WTC11 (cell line): ENCODE results near the gene PLEKHG5. TPM values are rescaled to one million over a fixed set of nuclear protein-coding genes. Genes with fewer than 3 reads are reported as not detected.

Experiments
- ATAC-seq: fragments of 200-7000 bp; cut with Tn5 transposase; 2 replicates; pipeline ENCODE4 v1.10.0; 2021; ENCODE audit warnings: mild to moderate bottlenecking, moderate library complexity
- CTCF ChIA-PET: fragments of 300-600 bp; sonication (Branson Sonifier 250); formaldehyde crosslinking; loops from one replicate; lab custom pipeline; 2021; ENCODE audit warnings: antibody characterized with exemption; lab: Charles Lee
- POLR2A ChIA-PET: fragments of 350-600 bp; sonication (Branson Sonifier 250); formaldehyde crosslinking; loops from one replicate; lab custom pipeline; 2021; ENCODE audit warnings: antibody characterized with exemption; lab: Charles Lee
- DNase-seq: peaks from one replicate; pipeline ENCODE4 v3.0.0; 2021; ENCODE audit warnings: low spot score
- H3K27ac Mint-ChIP-seq: 2 replicates; pipeline ENCODE4 v1.8.0; 2021; ENCODE audit warnings: mixed read lengths
- H3K27me3 Mint-ChIP-seq: 2 replicates; pipeline ENCODE4 v1.8.0; 2021; ENCODE audit warnings: low read depth, mild to moderate bottlenecking, moderate library complexity, mixed read lengths
- H3K36me3 Mint-ChIP-seq: 2 replicates; pipeline ENCODE4 v1.8.0; 2021; ENCODE audit warnings: mixed read lengths
- H3K4me1 Mint-ChIP-seq: 2 replicates; pipeline ENCODE4 v1.8.0; 2022; ENCODE audit warnings: mixed read lengths
- H3K4me3 Mint-ChIP-seq: 2 replicates; pipeline ENCODE4 v1.8.0; 2021; ENCODE audit warnings: mild to moderate bottlenecking, moderate library complexity, mixed read lengths
- H3K9me3 Mint-ChIP-seq: 2 replicates; pipeline ENCODE4 v1.8.0; 2021; ENCODE audit warnings: mixed read lengths
- CREB1 ChIP-seq: sonication (generic); formaldehyde crosslinking; IDR thresholded peaks from 2 replicates; pipeline ENCODE4 v1.8.0; 2023; ENCODE audit warnings: mild to moderate bottlenecking, missing genetic modification reagents
- EMX1 ChIP-seq: fragments of 250-450 bp; sonication (Bioruptor Pico); IDR thresholded peaks from 2 replicates; pipeline ENCODE4 v1.8.0; 2021; ENCODE audit warnings: mild to moderate bottlenecking
- ETV6 ChIP-seq: sonication (generic); formaldehyde crosslinking; IDR thresholded peaks from 2 replicates; pipeline ENCODE4 v1.8.1; 2022; ENCODE audit warnings: mild to moderate bottlenecking, missing genetic modification reagents
- GRHL2 ChIP-seq: fragments of 250-450 bp; sonication (Bioruptor Pico); IDR thresholded peaks from 2 replicates; pipeline ENCODE4 v1.8.0; 2022; ENCODE audit warnings: mild to moderate bottlenecking, moderate library complexity; ENCODE audit not compliant: insufficient replicate concordance, severe bottlenecking
- JAZF1 ChIP-seq: fragments of 250-450 bp; sonication (Bioruptor Pico); IDR thresholded peaks from 2 replicates; pipeline ENCODE4 v1.9.0; 2021; ENCODE audit warnings: moderate library complexity, mild to moderate bottlenecking, inconsistent platforms
- NR2C2 ChIP-seq: sonication (generic); formaldehyde crosslinking; IDR thresholded peaks from 2 replicates; pipeline ENCODE4 v1.8.0; 2022; ENCODE audit warnings: mild to moderate bottlenecking, missing genetic modification reagents
- OVOL2 ChIP-seq: fragments of 250-450 bp; sonication (Bioruptor Pico); IDR thresholded peaks from 2 replicates; pipeline ENCODE4 v1.9.0; 2021; ENCODE audit warnings: mild to moderate bottlenecking, borderline replicate concordance
- PRRX2 ChIP-seq: fragments of 250-450 bp; sonication (Bioruptor Pico); IDR thresholded peaks from 2 replicates; pipeline ENCODE4 v1.8.0; 2021; ENCODE audit warnings: mild to moderate bottlenecking
- RORB ChIP-seq: fragments of 250-450 bp; sonication (Bioruptor Pico); IDR thresholded peaks from 2 replicates; pipeline ENCODE4 v1.9.0; 2021; ENCODE audit warnings: mild to moderate bottlenecking
- SMAD3 ChIP-seq: sonication (generic); formaldehyde crosslinking; IDR thresholded peaks from 2 replicates; pipeline ENCODE4 v1.8.0; 2022; ENCODE audit warnings: missing genetic modification reagents, mild to moderate bottlenecking, borderline replicate concordance
- SOX15 ChIP-seq: fragments of 250-450 bp; sonication (Bioruptor Pico); IDR thresholded peaks from 2 replicates; pipeline ENCODE4 v1.9.0; 2021; ENCODE audit warnings: mild to moderate bottlenecking
- ZBTB21 ChIP-seq: sonication (generic); formaldehyde crosslinking; IDR thresholded peaks from 2 replicates; pipeline ENCODE4 v1.8.1; 2023; ENCODE audit warnings: mild to moderate bottlenecking, missing genetic modification reagents, borderline replicate concordance
- ZNF263 ChIP-seq: sonication (generic); formaldehyde crosslinking; IDR thresholded peaks from 2 replicates; pipeline ENCODE4 v1.8.1; 2022; ENCODE audit warnings: low read depth, mild to moderate bottlenecking, moderate library complexity, missing genetic modification reagents
- total RNA-seq: library from RNA; stranded (reverse); gene quantifications from 3 replicates; pipeline ENCODE4 v1.2.3, GENCODE V29; 2021
- TF ChIP-seq, protein P1 (sequence below): sonication (generic); formaldehyde crosslinking; IDR thresholded peaks from 2 replicates; pipeline ENCODE4 v1.8.1; 2023; ENCODE audit warnings: mild to moderate bottlenecking, moderate library complexity, missing genetic modification reagents
- TF ChIP-seq, protein P2 (sequence below): fragments of 250-450 bp; sonication (Bioruptor Pico); IDR thresholded peaks from 2 replicates; pipeline ENCODE4 v1.9.0; 2021; ENCODE audit warnings: mild to moderate bottlenecking, borderline replicate concordance
- TF ChIP-seq, protein P3 (sequence below): fragments of 200-600 bp; IDR thresholded peaks from 2 replicates; pipeline ENCODE4 v1.8.0; 2022; ENCODE audit warnings: antibody characterized with exemption
- TF ChIP-seq, protein P4 (sequence below): sonication (generic); formaldehyde crosslinking; IDR thresholded peaks from 2 replicates; pipeline ENCODE4 v1.8.1; 2022; ENCODE audit warnings: missing genetic modification reagents, borderline replicate concordance
- TF ChIP-seq, protein P5 (sequence below): sonication (generic); formaldehyde crosslinking; IDR thresholded peaks from 2 replicates; pipeline ENCODE4 v1.8.1; 2022; ENCODE audit warnings: low read depth, mild to moderate bottlenecking, moderate library complexity, missing genetic modification reagents, borderline replicate concordance
- TF ChIP-seq, protein P6 (sequence below): sonication (generic); formaldehyde crosslinking; IDR thresholded peaks from 2 replicates; pipeline ENCODE4 v1.8.0; 2022; ENCODE audit warnings: missing genetic modification reagents

The PLEKHG5 gene
- total RNA-seq, 1 experiment from 2014 or later, result 27.5 TPM

DNA sequence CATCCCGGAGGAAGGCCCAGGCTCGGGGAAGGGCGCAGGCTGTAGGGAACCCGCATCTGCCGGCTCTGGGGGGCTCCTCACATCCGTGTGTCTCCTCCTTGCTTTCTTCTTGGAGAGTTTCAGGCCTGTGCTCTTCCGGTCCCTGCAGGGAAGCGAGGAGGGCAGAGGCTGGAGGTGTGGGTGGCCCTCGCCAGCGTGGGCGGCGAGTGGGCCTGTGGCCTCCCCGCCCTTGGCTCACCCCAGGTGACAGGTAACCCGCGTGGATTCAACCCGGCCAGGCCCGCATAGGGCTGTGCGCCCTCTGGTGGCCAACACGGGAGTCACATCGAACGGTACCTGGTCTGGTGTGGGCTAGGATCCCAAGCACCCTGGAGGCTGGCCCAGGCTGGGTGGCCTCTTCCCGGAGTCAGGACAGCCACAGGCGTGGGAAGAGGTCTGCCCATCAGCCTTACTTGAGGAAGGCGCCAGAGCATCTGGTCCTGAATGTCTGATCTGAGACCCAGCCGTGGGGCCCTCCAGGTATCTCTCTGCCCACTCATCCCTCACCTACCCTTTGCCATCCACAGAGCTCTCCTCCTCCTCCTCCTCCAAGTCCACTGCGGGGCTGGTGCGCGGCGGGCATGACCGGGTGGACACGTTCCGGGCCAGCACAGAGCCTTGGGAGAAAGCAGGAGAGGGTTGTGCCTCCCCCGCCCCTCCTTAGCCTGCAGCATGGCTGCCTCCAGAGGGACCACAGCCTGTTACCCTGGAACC is 15.9 kb downstream of the PLEKHG5 start:
- H3K27ac Mint-ChIP-seq, result no peak overlapping the region
- H3K9me3 Mint-ChIP-seq, result no peaks in the 10 kb centered on the region
- CTCF ChIA-PET, result interaction anchor here (0.5 to 6.3 kb wide), 12 partner anchors 9 to 236 kb away, joined by 3 to 73 read pairs (median 7); partner anchors contain the start of genes NOL9 and TNFRSF25
- ATAC-seq, result peak; percentile 34
- H3K4me3 Mint-ChIP-seq, result no peak overlapping the region
- peaks cover 34% of the 10 kb centered on the region for H3K4me1 Mint-ChIP-seq
- peak; percentile 80 for DNase-seq
- H3K36me3 Mint-ChIP-seq, result peaks cover 5% of the 10 kb centered on the region; the same call in 1 of the 2 replicates
- POLR2A ChIA-PET, result no interaction called here
- no peaks in the 10 kb centered on the region for H3K27me3 Mint-ChIP-seq
- TF ChIP-seq SOX15 (CRISPR knock-in tag), result no peak
- TF ChIP-seq, protein P1, sequence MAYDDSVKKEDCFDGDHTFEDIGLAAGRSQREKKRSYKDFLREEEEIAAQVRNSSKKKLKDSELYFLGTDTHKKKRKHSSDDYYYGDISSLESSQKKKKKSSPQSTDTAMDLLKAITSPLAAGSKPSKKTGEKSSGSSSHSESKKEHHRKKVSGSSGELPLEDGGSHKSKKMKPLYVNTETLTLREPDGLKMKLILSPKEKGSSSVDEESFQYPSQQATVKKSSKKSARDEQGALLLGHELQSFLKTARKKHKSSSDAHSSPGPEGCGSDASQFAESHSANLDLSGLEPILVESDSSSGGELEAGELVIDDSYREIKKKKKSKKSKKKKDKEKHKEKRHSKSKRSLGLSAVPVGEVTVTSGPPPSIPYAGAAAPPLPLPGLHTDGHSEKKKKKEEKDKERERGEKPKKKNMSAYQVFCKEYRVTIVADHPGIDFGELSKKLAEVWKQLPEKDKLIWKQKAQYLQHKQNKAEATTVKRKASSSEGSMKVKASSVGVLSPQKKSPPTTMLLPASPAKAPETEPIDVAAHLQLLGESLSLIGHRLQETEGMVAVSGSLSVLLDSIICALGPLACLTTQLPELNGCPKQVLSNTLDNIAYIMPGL (CRISPR knock-in tag), result peak; percentile 45; the same call in 1 of the 2 replicates
- no peak for TF ChIP-seq NR2C2 (CRISPR knock-in tag)
- TF ChIP-seq ETV6, result 0 out of 2 replicates have a peak, but pooled peaks have one; percentile 20
- TF ChIP-seq EMX1 (CRISPR knock-in tag), result no peak
- 0 out of 2 replicates have a peak, but pooled peaks have one; percentile 41 for TF ChIP-seq SMAD3 (CRISPR knock-in tag)
- no peak for TF ChIP-seq CREB1 (CRISPR knock-in tag)
- TF ChIP-seq ZBTB21, result no peak
- no peak for TF ChIP-seq RORB
- TF ChIP-seq, protein P2, sequence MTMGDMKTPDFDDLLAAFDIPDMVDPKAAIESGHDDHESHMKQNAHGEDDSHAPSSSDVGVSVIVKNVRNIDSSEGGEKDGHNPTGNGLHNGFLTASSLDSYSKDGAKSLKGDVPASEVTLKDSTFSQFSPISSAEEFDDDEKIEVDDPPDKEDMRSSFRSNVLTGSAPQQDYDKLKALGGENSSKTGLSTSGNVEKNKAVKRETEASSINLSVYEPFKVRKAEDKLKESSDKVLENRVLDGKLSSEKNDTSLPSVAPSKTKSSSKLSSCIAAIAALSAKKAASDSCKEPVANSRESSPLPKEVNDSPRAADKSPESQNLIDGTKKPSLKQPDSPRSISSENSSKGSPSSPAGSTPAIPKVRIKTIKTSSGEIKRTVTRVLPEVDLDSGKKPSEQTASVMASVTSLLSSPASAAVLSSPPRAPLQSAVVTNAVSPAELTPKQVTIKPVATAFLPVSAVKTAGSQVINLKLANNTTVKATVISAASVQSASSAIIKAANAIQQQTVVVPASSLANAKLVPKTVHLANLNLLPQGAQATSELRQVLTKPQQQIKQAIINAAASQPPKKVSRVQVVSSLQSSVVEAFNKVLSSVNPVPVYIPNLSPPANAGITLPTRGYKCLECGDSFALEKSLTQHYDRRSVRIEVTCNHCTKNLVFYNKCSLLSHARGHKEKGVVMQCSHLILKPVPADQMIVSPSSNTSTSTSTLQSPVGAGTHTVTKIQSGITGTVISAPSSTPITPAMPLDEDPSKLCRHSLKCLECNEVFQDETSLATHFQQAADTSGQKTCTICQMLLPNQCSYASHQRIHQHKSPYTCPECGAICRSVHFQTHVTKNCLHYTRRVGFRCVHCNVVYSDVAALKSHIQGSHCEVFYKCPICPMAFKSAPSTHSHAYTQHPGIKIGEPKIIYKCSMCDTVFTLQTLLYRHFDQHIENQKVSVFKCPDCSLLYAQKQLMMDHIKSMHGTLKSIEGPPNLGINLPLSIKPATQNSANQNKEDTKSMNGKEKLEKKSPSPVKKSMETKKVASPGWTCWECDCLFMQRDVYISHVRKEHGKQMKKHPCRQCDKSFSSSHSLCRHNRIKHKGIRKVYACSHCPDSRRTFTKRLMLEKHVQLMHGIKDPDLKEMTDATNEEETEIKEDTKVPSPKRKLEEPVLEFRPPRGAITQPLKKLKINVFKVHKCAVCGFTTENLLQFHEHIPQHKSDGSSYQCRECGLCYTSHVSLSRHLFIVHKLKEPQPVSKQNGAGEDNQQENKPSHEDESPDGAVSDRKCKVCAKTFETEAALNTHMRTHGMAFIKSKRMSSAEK, result no peak
- TF ChIP-seq ZNF263 (CRISPR knock-in tag), result no peak
- TF ChIP-seq PRRX2, result no peak
- no peak for TF ChIP-seq OVOL2
- TF ChIP-seq, protein P3, sequence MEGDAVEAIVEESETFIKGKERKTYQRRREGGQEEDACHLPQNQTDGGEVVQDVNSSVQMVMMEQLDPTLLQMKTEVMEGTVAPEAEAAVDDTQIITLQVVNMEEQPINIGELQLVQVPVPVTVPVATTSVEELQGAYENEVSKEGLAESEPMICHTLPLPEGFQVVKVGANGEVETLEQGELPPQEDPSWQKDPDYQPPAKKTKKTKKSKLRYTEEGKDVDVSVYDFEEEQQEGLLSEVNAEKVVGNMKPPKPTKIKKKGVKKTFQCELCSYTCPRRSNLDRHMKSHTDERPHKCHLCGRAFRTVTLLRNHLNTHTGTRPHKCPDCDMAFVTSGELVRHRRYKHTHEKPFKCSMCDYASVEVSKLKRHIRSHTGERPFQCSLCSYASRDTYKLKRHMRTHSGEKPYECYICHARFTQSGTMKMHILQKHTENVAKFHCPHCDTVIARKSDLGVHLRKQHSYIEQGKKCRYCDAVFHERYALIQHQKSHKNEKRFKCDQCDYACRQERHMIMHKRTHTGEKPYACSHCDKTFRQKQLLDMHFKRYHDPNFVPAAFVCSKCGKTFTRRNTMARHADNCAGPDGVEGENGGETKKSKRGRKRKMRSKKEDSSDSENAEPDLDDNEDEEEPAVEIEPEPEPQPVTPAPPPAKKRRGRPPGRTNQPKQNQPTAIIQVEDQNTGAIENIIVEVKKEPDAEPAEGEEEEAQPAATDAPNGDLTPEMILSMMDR, result peak; percentile 97
- no peak for TF ChIP-seq GRHL2 (CRISPR knock-in tag)
- TF ChIP-seq, protein P4, sequence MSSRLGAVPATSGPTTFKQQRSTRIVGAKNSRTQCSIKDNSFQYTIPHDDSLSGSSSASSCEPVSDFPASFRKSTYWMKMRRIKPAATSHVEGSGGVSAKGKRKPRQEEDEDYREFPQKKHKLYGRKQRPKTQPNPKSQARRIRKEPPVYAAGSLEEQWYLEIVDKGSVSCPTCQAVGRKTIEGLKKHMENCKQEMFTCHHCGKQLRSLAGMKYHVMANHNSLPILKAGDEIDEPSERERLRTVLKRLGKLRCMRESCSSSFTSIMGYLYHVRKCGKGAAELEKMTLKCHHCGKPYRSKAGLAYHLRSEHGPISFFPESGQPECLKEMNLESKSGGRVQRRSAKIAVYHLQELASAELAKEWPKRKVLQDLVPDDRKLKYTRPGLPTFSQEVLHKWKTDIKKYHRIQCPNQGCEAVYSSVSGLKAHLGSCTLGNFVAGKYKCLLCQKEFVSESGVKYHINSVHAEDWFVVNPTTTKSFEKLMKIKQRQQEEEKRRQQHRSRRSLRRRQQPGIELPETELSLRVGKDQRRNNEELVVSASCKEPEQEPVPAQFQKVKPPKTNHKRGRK (CRISPR knock-in tag), result no peak
- no peak for TF ChIP-seq JAZF1
- TF ChIP-seq, protein P5, sequence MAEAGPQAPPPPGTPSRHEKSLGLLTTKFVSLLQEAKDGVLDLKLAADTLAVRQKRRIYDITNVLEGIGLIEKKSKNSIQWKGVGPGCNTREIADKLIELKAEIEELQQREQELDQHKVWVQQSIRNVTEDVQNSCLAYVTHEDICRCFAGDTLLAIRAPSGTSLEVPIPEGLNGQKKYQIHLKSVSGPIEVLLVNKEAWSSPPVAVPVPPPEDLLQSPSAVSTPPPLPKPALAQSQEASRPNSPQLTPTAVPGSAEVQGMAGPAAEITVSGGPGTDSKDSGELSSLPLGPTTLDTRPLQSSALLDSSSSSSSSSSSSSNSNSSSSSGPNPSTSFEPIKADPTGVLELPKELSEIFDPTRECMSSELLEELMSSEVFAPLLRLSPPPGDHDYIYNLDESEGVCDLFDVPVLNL (CRISPR knock-in tag), result no peak
- TF ChIP-seq, protein P6, sequence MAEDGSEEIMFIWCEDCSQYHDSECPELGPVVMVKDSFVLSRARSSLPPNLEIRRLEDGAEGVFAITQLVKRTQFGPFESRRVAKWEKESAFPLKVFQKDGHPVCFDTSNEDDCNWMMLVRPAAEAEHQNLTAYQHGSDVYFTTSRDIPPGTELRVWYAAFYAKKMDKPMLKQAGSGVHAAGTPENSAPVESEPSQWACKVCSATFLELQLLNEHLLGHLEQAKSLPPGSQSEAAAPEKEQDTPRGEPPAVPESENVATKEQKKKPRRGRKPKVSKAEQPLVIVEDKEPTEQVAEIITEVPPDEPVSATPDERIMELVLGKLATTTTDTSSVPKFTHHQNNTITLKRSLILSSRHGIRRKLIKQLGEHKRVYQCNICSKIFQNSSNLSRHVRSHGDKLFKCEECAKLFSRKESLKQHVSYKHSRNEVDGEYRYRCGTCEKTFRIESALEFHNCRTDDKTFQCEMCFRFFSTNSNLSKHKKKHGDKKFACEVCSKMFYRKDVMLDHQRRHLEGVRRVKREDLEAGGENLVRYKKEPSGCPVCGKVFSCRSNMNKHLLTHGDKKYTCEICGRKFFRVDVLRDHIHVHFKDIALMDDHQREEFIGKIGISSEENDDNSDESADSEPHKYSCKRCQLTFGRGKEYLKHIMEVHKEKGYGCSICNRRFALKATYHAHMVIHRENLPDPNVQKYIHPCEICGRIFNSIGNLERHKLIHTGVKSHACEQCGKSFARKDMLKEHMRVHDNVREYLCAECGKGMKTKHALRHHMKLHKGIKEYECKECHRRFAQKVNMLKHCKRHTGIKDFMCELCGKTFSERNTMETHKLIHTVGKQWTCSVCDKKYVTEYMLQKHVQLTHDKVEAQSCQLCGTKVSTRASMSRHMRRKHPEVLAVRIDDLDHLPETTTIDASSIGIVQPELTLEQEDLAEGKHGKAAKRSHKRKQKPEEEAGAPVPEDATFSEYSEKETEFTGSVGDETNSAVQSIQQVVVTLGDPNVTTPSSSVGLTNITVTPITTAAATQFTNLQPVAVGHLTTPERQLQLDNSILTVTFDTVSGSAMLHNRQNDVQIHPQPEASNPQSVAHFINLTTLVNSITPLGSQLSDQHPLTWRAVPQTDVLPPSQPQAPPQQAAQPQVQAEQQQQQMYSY (CRISPR knock-in tag), result no peak
